HG02798 (cell line): Measurements from ENCODE around the gene PRR5.

Experiments used
- ATAC-seq: cut with Tn5 transposase; IDR thresholded peaks from one replicate; pipeline ENCODE4 v1.9.1; 2021; ENCODE audit warnings: mild to moderate bottlenecking; ENCODE audit not compliant: unreplicated experiment, poor library complexity

Gene PRR5

DNA sequence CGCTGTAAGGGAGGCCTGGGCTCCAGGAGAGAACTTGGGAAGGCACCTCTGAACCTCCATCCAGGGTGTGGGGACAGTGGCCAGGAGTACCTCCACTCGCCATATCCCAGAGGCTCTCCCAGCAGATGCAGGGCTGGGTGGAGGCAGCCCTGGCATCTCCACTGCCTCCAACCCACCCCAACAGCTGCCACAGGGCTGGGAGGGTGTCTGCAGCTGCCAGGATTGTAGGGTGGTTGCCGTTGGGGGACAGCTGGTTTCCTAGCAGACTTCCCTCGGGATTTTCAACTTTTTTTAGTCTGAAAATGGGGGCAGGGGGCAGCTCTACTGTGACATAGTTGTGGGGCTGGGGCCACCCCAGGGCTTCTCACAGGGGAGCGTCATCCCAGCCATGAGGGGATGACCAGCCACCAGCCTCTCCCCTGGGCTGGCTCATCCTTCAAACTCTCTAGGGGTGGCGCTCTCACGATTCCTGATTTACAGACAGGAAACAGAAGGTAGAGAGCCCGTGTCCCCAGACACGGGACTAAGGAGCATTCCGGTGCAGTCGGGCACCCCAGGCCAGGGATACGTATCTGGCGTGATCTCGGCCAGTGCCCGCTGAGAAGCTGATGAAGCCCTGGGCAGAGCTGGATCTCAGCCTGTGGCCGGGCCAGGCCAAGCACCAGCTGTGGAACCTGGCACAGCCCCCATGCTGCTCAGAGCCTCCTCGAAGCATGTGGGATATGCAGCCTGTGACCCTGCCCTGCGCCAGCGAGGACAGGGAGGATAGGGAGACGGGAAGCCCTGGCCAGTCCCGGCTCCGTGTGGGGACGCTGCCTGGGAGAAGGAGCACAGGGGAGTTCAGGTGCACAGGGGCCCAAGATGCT lies 9.9 kb downstream of the PRR5 start:
- no peak for ATAC-seq

DNA sequence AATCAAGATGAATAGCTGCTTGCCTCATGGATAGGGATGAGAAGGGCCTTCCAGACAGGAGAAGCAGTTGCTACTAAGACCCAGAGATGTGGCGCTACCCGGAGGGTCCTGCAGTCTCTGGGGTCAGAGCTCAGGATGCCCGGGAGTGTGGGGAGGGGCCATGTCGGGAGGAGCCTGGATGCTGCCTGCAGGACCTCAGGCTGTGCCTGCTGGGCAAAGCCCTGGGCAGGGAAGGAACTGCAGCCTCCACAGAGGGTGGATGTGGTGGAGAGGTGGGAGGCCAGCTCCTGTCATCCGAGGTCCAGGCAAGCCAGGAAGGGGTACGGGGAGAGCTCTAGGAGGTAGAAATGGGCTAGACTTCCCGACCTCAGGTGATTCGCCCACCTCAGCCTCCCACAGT lies 11.0 kb downstream of the PRR5 start:
- ATAC-seq = no peak

DNA sequence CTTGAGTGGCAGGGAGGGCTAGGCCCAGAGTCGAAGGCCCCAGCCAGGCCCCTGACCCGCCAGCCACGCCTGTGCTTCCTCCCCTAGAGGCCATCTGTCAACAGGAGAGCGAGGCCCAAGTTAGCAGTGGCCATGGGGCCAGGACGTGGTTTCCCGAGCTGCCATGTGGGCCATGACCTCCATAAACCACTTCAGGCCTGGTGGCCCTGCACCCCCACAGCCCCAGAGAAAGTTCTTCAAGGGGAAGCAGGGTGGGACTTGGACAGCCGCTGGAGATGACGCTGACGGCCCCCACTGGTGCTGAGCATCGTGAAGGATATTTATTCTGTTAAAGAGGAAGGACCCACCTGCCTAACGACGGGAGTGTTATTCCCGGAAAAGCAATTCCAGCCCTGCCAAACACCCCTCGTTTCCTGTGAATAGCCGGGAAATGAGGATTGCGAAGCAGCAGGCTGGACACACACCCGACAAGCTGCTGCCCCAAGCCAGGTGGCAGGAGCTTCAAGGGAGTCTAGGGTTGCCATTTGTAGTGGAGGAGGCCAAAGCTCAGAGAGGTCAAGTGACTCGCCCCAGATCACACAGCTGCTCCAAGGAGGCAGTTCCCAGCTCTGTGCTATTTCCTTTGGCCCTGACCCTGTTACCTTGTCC lies 12.8 kb downstream of the PRR5 start:
- ATAC-seq = no peak

DNA sequence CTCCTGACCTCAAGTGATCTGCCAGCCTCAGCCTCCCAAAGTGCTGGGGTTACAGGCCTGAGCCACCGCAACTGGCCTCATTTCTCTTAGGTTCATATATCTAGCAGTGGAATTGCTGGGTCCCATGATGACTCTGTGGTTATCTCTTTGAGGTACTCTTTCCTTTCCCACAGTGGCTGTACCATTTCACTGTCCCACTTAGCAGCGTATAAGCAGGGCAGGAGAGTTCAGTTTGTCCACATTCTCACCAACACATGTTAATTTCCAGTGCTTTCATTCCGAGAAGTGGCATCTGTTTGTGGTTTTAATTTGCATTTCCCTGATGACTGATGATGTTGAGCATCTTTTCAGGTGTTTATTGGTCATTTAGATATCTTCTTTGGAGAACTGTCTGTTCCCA lies 16.4 kb downstream of the PRR5 start:
- ATAC-seq = no peak

DNA sequence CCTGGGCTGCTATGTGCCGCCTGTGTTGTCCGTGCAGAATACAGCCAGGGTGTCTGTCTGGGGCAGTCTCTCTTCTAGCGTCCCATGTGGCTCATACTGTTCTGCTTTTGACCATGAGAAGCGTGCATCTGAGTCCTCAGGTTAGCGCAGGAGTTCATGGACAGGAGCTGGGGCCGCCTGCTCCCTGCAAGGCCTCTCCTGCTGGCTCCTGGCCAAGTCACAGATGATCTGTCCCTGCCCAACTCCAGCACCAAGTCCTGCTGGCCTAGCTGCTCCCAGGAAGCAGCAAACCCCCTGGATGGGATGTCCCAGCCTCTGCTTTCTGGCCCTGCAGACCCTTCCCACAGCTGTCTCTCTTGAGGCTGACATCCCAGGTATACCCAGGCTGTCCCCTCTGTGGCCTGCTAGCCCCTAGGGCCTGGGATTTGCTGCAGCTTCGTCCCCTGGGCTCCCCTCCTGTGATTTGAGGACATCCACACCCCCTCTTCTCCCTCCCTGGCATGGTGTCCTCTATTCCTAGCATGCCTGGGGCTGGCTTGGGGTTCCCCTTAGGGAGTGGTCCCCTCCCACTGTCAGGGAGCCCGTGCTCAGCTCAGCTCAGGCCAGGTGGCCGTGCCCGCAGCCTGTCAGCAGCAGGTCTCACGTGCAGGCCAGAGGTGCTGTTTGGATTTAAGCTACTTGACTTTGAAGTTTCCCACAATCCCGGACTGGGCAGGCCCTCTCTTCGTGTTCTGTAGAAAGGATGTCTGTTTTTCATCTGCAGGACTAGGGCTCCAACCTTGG lies 17.8 kb downstream of the PRR5 start:
- no peak for ATAC-seq

DNA sequence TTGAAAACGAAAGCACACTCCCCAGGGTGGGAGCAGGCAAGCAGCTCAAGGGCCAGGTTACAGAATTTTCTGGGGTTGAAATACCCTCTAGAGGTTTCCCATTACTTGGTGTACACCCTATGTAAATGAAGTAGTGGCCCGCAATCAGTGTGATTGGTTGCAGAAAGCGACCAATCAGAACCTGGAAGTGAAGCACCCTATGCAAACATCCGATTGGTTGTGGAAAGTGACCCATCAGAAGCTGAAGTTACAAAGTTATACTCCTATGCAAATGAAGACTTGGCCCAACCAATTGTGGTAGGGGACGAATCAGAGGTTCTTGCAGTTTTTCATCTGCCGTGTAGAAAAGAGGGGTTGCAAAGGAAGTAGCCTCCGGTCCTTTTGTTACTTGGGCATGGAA lies 19.2 kb downstream of the PRR5 start:
- no peak for ATAC-seq

DNA sequence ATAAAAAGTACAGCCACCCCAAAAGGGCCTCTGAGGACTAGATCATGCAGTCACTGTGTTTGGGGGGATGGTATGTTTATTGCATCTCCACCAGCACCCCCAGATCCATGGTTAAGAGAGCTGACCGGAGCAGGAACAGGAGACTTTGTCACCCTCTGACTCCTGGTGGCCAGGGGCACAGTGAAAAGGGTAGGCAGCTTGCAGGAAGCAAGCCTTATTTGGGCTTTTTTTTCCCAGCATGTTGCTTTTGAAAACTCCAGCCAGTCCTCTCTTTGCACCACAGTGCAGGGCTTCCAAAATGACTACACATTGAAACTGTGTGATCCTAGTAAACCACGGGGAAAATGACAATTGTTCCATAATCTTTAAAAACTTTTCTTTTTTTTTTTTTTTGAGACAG lies 20.6 kb downstream of the PRR5 start:
- ATAC-seq = no peak

DNA sequence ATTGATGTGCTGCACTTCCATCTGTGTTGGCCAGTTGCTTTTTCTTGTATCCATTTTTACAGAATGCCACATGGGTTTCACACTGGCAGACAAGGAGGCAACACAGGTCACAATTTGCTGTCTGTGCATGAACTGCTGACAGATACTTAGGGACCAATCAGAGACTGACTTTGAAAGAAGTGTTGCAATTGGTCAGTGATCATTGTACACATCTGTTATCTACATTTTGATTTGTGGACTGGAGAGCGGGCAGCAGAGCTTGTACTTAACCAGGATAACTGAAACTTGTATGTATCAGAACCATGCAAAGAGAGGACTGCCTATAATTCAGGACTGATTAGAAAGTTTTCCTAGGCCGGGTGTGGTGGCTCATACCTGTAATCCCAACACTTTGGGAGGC lies 21.8 kb downstream of the PRR5 start:
- ATAC-seq = no peak

DNA sequence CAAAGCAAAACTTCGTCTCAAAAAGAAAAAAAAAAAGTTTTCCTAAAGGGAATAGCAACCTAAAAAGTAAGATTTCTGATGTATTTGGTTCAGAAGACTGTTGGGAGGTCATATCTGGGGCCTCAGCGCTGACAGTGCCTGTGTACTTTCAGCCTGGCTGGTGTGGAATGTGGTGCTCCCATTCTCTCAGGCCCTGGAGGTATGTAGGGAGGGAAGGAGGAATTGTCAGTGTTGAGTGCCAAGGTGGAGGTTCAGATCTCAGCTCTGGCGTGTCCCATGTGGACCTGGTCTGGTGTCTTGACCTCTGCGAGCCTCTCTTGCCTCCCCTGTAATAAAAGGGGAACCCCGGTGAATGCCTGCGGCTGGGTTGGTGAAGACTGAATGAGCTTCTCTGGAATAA lies 22.4 kb downstream of the PRR5 start:
- no peak for ATAC-seq

DNA sequence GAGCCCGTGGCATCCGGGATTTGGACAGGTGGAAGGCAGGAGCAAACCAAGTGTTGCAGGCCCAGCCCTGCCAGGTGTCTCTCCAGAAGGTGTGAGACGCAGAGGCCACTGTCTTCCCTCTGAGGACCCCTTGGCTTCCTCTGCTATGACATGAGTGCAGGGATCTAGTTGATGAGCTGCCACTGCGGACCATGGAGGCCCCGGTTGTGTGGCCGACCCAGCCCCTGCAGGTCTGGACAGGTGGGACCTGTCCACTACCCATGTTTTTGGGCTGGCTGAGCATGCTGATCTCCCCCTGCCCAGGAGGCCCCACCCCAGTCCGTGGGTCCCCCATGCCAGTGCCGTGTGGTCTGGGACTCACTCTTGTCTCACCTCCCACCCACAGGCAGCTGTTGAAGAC lies 22.9 kb downstream of the PRR5 start:
- no peak for ATAC-seq

DNA sequence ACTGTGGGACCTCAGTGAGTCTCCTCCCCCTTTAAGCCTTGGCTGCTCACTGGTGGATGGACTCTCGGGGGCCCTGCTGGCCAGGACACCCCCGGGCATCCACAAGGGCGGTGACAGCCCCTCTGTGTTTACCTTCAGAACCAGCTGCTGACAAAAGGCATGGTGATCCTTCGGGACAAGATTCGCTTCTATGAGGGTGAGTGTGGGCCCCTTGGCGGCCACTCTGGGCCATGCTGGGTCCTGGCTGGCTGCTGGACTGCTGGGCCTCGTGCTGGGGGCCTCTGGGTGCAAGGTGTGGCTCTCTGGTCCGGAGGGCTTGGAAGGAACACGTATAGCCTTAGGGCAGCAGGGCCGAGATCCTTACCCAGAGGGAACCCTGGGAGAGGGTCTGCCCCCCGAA lies 24.4 kb downstream of the PRR5 start:
- ATAC-seq = no peak

DNA sequence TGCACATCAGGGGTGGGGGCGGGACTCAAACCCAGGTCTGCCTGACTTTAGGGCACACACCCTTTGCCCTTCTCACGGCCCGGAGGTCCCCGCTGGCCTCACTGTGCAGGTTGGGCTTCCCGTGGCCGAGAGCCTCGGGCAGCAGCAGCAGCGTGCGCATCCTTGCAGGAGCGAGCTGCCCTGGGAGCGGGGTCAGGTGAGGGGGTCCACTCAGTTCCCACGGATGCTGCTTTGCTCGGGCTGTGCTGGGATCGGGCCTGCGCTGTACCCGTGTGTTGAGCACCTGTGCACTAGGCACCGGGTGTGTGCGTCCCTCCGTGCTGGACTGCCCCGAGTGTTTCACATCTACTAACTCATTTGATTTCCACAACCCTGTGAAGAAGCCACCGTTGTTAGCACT lies 25.1 kb downstream of the PRR5 start:
- no peak for ATAC-seq

DNA sequence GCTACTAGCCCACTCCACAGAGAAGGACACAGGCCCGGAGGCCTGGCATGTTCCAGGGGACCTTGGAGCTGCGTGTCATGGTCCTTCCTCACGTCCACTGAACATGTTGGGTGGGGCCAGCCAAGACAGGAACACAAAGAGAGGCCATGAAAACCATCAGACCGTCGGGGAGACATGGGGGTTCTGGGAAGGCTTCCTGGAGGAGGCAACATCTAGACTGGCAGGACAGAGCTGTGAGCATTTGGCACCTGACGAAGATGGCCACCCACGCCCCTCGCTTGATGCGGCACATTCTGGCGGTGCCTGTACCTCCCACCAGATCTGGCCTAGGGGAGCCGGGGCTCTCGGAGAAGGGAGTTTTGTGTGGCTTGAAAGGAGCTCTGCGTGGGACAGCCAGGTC lies 25.7 kb downstream of the PRR5 start:
- no peak for ATAC-seq

DNA sequence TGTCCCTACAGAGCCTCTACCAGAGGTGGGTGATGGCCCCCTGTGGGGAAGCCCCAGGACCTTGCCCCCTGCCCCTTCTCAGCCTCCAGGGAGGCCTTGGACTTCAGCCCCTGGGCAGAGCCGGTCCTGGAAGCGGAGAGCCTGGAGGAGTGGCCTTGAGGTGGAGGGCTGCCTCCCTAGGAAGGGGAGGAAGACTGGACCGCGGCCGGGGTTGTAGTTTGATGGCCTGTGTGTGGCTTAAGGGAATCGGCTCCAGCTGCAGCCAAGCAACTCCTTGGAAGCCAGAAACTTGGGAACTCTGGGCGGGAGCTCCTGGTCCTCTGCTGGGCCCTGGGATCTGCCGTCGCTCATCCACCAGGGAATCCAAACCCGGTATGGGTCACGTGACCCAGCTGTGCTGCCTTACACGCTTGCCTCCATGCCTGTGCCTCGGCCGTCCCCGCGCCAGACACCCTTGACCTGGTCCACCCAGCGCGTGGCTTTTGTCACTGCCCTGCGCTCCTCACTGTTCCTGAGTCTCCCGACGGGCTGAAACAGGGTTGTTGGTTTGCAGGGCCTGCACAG lies 26.8 kb downstream of the PRR5 start:
- ATAC-seq = no peak

DNA sequence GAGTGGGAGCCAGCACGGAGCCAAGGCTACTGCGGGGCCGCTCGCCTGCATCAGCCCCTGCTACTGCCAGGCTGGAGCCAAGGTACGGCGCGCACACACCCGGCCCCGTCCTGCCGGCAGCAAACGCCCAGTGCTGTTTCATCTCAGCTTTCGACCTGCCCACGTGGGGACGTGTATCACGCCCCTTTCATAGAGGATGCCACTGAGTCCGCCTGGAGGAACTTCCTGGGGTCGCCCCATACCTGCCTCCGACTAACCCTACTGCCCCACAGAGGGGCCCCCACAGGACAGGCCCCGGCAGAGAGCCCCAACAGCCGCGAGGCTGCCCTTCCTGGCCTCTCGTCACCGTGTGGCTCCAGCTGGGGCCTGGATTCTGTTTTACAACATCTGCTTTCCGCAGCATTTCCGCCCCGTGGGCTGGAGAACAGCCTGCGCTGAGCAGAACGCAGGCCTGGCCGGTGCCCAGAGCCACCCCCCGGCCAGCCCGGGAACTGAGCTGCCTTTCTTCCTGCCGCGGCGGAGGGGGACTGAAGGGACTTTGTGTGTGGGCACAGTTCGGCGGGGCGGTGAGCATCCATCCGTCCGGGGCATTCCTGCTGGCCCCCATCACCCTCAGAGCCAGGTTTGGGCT lies 27.5 kb downstream of the PRR5 start:
- no peak for ATAC-seq

DNA sequence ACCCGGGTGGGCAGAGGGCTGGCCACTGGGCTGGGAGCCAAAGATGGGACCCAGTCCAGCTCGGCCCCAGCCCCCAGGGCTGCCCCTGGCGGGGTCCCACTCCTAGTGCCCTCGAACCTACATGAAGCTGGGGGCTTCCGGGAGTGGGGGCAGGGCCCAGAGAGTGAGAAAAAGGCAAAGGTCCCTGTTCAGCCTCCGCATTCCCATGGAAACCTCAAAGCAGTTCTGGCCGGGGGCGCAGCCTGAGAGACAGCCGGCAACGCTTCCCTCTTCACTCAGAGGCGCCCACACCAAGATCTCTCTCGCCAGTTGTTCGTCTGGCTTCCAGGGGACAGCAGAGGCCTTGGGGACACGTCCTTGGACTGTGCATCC lies 28.0 kb downstream of the PRR5 start:
- ATAC-seq = no peak

DNA sequence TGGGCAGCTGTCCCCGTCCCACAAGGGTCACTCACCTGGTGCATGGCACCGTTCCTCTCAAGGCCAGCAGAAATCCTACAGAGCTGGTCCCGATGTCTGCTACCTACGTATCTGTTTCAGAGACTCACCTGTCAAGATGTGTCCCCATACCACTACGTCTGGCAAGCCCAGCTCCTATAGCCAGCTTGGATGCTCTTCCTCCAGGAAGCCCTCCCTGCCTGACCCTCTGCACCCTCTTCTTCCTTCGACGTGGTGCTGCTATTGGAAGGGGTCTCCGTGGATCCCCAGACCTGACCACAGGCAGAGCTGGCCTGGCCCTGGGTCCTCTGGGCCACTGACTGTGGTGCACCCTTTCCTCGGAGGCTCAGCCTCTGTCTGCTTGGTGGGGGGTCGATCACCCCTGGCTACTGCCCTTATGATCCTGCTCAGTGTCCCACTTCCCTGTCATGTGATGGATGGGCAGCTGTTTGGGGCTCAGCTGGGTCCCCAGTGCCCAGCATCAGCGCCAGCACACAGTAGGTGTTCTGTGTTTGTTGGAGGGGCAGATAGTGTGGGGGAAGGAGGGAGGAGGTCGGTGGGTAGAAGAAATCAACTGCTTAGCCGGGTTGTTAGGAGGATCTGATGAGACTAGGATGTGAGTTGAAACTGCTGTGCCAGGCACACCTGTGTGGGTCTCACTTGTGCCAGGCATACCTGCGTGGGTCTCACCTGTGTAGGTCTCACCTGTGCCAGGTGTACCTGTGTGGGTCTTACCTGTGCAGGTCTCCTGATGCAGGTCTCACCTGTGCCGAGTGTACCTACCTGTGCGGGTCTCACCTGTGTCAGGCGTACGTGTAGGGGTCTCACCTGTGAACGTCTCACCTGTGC lies 28.7 kb downstream of the PRR5 start:
- ATAC-seq = no peak

DNA sequence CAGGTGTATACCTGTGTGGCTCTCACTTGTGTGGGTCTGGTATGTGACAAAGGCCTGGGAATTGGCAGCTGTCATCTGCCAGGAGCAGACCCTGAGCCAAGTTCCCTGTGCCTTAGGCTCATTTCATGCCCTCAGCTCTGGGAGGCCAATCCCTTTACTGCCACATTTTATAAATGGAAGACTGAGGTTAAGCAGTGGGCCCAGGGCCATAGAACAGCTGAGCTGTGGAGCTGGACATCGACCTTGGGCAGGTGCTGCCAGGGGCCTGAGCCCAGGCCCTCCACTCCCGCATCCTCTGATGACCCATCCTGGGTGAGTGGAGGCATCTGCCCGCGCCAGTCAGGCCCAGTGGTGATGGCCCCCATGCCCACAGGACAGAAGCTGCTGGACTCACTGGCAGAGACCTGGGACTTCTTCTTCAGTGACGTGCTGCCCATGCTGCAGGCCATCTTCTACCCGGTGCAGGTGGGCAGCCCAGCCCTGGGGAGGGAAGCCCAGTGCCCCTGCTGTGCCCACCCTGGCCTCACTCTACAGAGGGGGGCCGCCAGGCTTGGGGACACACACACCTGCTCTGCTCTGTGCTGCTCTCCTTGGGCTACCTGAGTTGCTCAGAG lies 29.5 kb downstream of the PRR5 start:
- no peak for ATAC-seq

DNA sequence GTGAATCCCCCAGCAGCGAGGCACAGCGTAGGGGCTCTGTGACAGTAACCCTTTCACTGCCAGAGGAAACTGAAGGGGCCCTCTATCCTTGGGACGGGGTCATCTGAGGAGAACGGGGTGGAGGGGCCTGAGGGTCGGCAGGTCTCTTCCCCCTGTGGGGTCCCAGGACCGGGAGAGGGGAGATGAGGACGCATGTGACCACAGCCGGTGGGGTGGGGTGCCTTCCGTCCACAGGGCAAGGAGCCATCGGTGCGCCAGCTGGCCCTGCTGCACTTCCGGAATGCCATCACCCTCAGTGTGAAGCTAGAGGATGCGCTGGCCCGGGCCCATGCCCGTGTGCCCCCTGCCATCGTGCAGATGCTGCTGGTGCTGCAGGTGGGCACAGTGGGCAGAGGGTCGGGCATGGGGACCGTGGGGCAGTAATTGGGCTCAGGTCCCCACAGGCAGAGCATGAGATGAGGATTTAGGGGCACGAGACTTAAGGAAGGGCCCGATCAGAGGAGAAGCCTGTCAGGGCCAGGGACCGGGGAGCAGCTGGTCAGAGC lies 30.1 kb downstream of the PRR5 start:
- no peak for ATAC-seq
